Inferior parietal cortex (tissue), 1 donor: Measurements from ENCODE around the gene GMDS.

Experiments
- DNase-seq: peaks from one replicate; pipeline ENCODE4 v3.0.0-alpha.2; 2016; ENCODE audit errors: extremely low spot score

GMDS gene

GRCh38 chr6:1987640-1988039, 257.8 kb downstream of the GMDS start:
- peak; percentile 3 for DNase-seq

DNA sequence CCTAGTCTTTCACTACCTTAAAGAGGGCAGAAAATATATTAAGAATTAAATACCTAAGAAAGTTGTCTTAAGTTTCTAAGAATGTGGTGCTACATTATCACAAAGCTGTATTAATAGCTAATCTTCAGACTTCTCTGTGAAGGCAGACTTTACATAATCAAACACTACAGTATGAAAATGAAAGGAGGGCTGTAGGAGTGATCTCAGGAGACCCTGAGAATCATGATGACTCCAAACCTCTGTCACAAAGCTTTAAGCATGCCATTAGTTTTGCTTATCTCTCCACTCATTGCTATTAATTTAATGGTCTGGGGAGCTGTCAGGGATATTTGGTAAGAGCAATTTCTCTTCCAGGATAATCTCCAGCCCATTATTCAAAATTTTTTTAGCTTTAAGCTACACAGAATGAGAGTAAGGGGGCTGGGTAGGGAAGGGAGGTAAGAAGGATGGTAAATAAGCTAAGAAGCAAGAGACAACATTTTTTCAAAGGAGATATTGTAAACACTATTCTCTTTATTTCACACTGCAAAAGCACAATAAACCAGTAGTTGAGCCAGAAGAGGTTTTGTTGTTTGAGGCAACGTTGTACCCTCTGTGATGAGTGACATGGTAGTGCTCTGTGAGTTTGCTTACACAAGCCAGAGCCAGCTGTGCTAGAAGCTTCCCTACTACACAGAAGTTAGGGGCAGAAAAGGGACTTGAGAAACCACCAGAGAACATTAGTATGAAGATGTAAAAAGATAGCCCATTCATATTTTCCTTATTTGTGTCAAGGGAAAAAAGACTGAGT, 258.8 kb downstream of the GMDS start:
- no peak for DNase-seq

GRCh38 chr6:1984346-1984994, 260.9 kb downstream of the GMDS start:
- no peak for DNase-seq

DNA sequence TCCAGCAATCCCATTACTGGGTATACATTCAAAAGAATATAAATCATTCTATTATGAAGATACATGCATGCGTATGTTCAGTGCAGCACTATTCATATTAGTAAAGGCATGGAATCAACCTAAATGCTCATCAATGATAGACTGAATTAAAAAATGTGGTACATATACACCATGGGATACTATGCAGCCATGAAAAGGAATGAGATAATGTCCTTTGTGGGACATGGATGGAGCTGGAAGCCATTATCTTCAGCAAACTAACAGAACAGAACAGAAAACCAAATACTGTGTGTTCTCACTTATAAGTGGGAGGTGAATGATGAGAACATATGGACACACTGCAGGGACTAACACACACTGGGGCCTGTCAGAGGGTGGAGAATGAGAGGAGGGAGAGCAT, 261.6 kb downstream of the GMDS start:
- DNase-seq, result no peak

- no peak for DNase-seq
Observed at GRCh38 chr6:1972962-1973361, 272.4 kb downstream of the GMDS start.

- DNase-seq, result no peak
Observed at GRCh38 chr6:1971612-1972011, 273.8 kb downstream of the GMDS start.

DNA sequence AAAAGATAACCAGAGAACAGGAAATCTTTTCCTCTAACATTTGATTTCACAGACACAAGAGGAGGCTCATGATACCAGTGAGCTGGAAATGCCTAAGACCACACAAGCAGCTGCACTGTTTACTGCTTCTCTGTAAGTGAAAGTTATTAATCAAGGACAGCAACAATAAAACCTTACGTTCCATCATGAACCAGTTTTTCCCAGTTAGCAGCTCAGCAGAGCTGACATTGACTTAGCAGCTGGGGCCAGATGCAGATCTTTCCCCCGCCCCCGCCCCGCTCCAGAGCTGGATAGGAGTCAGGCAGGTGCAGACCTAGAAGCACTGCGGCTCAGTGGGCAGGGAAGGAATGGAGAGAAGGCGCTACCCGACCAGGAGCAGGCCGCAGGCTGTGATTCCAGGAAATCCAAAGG, 275.2 kb downstream of the GMDS start:
- DNase-seq, result no peak

DNA sequence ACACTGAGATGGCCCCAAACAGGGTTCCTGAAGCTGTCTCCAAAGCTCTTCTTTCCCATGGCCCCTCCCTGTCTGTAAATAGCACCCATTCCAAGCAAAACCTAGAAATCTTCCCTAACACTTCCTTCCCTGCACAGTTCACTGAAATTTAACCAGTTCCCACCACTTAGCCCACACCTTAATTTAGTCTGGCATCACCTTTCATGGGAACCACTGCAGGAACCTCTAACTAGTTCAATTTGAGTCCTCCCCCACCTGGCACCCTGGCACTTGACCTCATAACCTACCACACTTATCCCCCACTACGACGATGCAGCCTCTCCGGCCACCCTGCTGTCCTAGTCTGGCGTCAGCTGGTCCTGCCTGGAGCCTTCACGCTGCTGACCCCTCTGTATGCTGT, 278.7 kb downstream of the GMDS start:
- DNase-seq, result no peak

DNA sequence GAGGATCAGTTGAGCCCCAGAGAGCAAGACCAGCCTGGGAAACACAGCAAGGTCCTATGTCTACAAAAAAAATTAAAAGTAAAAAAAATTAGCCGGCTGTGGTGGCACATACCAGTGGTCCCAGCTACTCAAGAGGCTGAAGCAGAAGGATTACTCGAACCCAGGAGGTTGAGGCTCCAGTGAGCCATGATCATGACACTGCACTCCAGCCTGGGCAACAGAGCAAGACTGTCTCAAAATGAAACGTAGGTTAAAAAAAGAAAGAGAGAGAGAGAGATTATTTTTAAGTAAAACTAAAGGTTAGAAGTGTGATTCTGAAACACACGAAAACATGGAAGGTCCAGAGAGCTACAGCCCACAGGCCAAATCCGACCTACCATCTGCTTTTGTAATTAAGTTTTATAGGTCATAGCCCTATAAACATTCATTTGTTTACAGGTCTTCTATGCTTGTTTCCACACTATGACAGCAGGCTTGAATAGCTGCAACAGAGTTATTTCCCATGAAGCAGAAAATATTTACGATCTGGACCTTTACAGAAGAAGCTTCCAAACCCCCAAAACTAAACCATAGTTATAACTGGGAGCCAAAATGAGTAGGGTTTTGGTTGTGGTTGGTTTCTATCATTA, 279.7 kb downstream of the GMDS start:
- no peak for DNase-seq

DNA sequence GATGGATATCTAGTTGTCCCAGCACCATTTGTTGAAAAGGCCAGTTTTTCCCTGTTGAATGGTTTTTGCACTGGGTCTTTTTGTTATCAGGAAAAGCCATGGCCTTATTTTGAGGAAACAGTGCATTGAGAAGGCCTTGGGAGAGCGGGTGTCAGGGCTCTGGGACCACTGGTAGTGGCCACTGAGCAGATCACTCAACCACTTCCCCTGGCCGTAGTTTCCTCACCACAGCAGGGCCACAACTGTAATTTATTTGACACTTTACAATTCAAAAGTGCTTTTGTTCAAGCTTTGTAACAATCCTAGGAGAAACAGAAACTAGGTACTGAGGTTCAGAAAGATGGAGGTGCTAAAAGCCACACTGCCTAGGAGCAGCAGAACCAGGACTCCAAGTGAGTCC, 281.8 kb downstream of the GMDS start:
- no peak for DNase-seq

- no peak for DNase-seq
Observed at GRCh38 chr6:1962201-1962600, 283.2 kb downstream of the GMDS start.

- no peak for DNase-seq
Observed at GRCh38 chr6:1960486-1961142, 284.8 kb downstream of the GMDS start.

GRCh38 chr6:1958257-1958656, 287.1 kb downstream of the GMDS start:
- DNase-seq, result no peak

DNA sequence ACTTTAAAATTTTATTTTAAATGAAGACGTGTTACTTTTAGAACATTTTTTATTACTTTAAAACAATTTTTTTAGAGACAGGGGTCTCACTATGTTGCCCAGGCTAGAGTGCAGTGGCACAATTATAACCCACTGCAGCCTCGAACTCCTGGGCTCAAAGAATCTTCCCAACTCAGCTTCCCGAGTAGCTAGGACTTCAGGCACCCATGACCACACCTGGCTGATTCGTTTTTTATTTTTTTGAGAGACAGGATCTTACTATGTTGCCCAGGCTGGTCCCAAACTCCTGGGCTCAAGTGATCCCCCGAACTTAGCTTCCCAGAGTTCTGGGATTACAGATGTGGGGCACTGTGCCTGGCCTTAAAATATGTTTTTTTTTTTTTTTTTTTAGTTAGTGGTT, 287.7 kb downstream of the GMDS start:
- no peak for DNase-seq

DNA sequence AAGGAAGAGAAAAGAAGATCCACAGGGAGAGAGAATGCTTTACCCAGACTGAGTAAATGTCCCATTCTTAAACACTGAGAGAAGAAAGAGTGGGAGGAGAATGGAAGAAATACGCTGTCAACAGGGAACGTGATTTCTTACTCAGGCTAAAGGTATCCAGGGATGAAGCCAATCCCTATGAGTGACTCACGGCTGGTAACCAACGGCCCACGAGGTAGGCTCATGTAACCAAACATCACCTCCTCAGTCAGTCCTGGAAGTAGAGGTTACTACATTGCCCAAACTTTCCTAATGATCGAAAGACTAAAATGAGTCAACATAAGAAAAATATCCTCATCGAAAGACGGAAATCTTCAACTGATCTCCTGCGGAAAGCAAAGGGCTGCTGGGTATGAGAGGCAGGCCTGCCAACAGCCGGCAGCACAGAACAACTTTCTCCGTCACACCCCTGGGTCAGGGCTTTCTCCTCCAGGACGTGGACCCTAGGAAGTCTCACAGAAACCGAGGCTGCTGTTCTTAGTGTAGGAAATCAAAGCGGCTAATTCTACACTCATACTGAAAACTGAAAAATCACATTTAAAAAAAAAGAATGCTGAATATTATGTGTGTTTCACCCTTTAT, 292.6 kb downstream of the GMDS start:
- DNase-seq, result no peak

- no peak for DNase-seq
Observed at GRCh38 chr6:1950631-1951030, 294.8 kb downstream of the GMDS start.

DNA sequence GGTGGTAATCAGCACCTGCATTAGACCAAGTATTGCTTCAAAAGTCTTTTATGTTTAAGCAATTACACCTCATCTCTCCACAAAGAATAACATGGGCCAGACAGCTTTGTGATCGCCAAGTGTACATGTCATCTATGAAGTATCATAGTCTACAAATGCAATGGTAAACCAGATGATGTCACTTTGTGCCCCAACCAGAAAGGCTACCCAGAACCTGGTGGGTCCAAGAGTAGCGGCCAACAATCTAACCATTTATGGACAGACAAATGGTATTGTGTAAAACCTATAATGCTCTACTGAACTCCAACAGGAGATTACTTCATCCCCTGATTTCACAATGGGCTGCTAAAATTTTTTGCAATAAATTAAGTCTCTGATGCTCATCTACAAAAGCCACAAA, 295.9 kb downstream of the GMDS start:
- no peak for DNase-seq

GRCh38 chr6:1947922-1948321, 297.5 kb downstream of the GMDS start:
- DNase-seq, result no peak

- no peak for DNase-seq
Observed at GRCh38 chr6:1946583-1946982, 298.8 kb downstream of the GMDS start.

DNA sequence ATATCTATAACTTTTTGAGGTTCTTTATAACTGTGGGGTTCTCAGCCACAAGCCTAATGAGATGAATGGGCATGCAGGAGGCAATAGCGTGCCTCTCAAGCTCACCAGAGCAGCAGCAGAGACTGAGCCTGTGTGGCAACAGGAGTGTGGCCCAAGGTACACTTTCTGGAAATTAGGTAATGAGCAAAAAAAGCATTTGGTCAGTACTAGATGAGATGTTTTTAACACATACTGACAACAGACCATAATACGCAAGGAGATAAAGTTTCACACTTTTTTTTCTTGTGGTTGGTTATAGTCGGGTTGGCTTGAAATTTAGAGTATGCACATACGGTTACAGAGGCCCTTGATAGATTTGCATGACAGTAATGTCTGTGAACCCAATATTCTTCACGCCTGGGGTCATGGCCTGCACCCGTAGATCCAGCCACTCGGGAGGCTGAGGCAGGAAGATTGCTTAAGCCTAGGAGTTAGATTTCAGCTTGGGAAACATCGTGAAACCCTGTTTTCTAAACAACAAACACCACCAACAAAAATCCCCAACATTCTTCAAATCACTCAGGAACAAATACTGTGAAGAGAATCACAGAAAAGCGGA, 300.1 kb downstream of the GMDS start:
- DNase-seq, result no peak

DNA sequence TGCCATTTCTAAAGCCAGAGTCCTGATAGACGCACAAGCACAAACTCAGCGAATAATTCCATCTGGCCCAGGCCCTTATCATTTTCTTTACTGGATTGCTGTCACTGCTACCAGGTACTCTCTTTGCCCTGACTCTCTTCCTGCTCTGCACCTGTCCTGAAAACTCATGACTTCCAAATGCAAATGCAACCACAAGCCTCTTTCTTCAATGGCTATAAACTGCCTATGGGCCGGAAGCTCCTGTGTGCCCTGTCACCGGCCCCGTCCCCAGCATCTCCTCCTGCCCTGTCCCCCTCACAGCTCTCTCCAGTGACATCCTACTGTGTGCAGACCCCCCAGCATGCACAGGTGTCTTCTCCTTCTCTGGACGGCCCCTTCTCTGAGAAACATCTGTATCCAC, 302.6 kb downstream of the GMDS start:
- no peak for DNase-seq

DNA sequence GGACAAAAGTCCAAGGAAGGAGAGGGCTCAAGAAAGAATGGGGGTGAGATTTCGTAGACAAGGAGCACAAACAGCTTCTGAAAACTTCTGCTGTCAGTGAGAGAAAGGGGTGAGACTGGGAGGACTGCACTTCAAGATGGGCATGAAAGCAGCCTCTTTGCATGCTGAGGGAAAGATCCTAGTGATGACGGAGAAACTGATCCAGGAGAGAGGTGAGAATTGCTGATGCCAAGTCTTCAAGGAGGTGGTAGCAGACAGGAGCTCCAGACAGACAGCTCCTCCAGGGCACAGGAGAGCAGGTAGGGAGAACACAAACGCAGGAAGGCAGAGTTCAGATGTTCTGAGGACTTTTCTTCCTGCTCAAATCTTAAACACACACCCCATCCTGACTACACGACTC, 303.9 kb downstream of the GMDS start:
- no peak for DNase-seq
